Vagina (tissue), 2 donors: ENCODE data around the gene DUSP16. TPM values are rescaled to one million over a fixed set of nuclear protein-coding genes. Genes with fewer than 3 reads are reported as not detected.
A peak's percentile ranks its signal among the peaks of the same experiment; 100 is the strongest.

Source experiments
- DNase-seq, 2 donors: peaks; one replicate each; pipeline ENCODE4 v3.0.0-alpha.2; 2017; ENCODE audit errors: extremely low spot score in 2 of 2
- H3K27ac ChIP-seq: fragments of 200-600 bp; sonication (generic); one replicate; pipeline ENCODE4 v1.5.1; 2019
- H3K27me3 ChIP-seq: fragments of 200-600 bp; sonication (generic); one replicate; pipeline ENCODE4 v1.5.1; 2019
- H3K36me3 ChIP-seq, 2 donors: fragments of 200-600 bp; sonication (generic); one replicate each; pipeline ENCODE4 v1.5.1; 2017 to 2019
- H3K4me1 ChIP-seq: fragments of 200-600 bp; sonication (generic); one replicate; pipeline ENCODE4 v1.5.1; 2019
- H3K4me3 ChIP-seq, 2 donors: fragments of 200-600 bp; sonication (generic); 1 replicate in 1 of 2; 2 replicates in 1 of 2; pipeline ENCODE4 v1.5.1; 2016 to 2019
- H3K9me3 ChIP-seq: fragments of 200-600 bp; sonication (generic); one replicate; pipeline ENCODE4 v1.5.1; 2019
- POLR2A ChIP-seq, 2 donors: fragments of 450-650 bp; IDR thresholded peaks; one replicate each; pipeline ENCODE4 v1.6.1; 2017; ENCODE audit warnings: antibody characterized with exemption in 2 of 2, mild to moderate bottlenecking in 2 of 2, moderate library complexity in 2 of 2
- POLR2AphosphoS5 ChIP-seq, 2 donors: sonication (generic); formaldehyde crosslinking; IDR thresholded peaks; one replicate each; pipeline ENCODE4 v1.9.0; 2017; ENCODE audit warnings: antibody characterized with exemption in 2 of 2, mild to moderate bottlenecking in 2 of 2, low read depth in 1 of 2; ENCODE audit not compliant: insufficient read depth in 1 of 2
- intact Hi-C: fragments of 100-400 bp; cut with DNase I; formaldehyde crosslinking; loops from one replicate; pipeline ENCODE4 v1.15.1; 2023
- total RNA-seq: library from RNA; depleted of rRNA; stranded (reverse); fragments of >200 nt; gene quantifications from one replicate; pipeline ENCODE4 v1.2.3, GENCODE V29; 2016
- TF ChIP-seq, protein P1 (sequence below), 3 experiments: fragments of 450-650 bp in 2 of 3; fragments of 200-600 bp in 1 of 3; sonication (generic) in 1 of 3; IDR thresholded peaks; one replicate each; pipeline ENCODE4 v1.5.1; 2017 to 2019; ENCODE audit warnings: antibody characterized with exemption in 3 of 3, mild to moderate bottlenecking in 2 of 3, moderate library complexity in 2 of 3

Gene DUSP16
- total RNA-seq, 1 donor from 2014 or later = 30.9 TPM

DNA sequence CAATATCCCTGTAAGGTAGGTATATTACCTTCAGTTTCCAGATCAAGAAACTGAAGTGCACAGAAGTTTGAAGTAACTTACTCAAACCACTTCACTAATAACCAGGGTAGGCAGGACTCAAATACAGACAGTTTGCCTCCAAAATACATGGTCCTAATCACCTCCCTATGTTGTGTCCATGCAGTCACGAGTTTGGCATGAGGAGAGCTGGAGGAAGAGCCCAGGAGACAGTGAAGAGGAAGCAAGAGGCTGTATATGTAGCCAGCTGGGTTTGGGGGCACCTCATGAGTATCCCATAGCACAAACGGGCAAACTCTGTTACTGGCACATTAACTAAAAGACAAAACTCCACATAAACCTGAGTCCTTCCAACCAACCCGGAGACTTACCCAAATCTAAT, 79.2 kb downstream of the DUSP16 start:
- Histone ChIP-seq H3K4me1 (no peaks in the 10 kb centered on the region), H3K27ac (peak overlapping the region; percentile 12), H3K27me3 (no peaks in the 10 kb centered on the region), H3K36me3 (peaks cover 0 to 36% of the 10 kb centered on the region in 2 donors), H3K9me3 (no peaks in the 10 kb centered on the region), H3K4me3 (no peak overlapping the region)
- intact Hi-C loops = no loop called here
- DNase-seq = no peak
- TF ChIP-seq POLR2AphosphoS5 (IDR thresholded peaks at IDR 0.05; ENCODE audit: insufficient read depth in 1 of 2, low read depth in 1 of 2) (no peak), POLR2A (IDR thresholded peaks at IDR 0.05) (no peak)
- TF ChIP-seq, protein P1, sequence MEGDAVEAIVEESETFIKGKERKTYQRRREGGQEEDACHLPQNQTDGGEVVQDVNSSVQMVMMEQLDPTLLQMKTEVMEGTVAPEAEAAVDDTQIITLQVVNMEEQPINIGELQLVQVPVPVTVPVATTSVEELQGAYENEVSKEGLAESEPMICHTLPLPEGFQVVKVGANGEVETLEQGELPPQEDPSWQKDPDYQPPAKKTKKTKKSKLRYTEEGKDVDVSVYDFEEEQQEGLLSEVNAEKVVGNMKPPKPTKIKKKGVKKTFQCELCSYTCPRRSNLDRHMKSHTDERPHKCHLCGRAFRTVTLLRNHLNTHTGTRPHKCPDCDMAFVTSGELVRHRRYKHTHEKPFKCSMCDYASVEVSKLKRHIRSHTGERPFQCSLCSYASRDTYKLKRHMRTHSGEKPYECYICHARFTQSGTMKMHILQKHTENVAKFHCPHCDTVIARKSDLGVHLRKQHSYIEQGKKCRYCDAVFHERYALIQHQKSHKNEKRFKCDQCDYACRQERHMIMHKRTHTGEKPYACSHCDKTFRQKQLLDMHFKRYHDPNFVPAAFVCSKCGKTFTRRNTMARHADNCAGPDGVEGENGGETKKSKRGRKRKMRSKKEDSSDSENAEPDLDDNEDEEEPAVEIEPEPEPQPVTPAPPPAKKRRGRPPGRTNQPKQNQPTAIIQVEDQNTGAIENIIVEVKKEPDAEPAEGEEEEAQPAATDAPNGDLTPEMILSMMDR (IDR thresholded peaks at IDR 0.05) = no peak

DNA sequence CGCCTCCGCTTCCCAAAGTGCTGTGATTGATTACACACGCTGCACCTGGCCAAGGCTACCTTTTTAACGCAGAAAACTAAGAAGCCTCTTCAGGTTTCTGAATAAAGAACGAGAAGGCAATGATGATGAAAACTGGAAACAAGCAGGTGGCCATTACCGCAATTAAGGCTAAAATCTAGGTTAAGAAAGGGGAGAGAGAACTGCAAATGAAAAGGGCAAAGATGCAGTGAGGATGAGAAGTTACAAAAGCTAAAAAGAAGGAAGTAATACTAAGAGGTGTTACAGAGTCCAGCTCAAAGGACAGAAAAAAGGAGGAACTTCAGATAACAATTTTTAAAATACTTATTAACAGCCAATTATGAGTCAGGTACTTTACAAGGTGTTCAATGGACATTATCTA, 79.7 kb downstream of the DUSP16 start:
- intact Hi-C loops = no loop called here
- no peak for DNase-seq
- Histone ChIP-seq H3K27ac (peak overlapping the region; percentile 12), H3K4me1 (no peaks in the 10 kb centered on the region), H3K4me3 (no peak overlapping the region), H3K27me3 (no peaks in the 10 kb centered on the region), H3K36me3 (peaks cover 0 to 40% of the 10 kb centered on the region in 2 donors), H3K9me3 (no peaks in the 10 kb centered on the region)
- TF ChIP-seq POLR2A (IDR thresholded peaks at IDR 0.05) (no peak), POLR2AphosphoS5 (IDR thresholded peaks at IDR 0.05; ENCODE audit: insufficient read depth in 1 of 2, low read depth in 1 of 2) (no peak)
- TF ChIP-seq, protein P1 (IDR thresholded peaks at IDR 0.05) = no peak

DNA sequence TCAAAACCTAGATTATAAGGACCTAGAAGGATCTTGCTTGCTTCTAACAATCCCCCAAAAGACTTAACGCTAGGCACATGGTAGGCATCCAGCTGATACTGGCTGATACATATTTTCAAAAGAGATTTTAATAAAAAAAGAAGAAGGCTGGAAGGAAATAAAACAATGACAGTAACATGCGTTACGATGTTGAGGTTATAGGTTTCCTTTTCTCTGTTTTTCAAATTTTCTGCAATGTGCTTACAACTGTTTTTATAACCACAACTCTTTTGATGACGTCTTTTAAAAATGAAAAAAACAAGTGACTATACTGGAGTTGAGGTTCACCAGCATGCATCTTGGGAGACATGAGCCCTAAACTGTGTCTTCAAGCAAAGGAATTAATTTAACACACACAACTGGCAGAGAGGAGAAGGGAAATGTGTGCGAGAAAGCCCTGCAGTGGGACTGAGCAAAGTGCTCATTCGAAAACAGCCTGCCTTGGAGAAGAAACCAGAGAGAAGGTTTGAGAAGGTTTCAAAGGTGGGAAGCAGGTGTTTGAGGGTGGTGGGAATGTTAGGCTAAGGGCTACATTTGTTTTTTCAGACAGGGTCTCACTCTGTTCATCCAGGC, 80.4 kb downstream of the DUSP16 start:
- no peak for DNase-seq
- Histone ChIP-seq H3K4me1 (no peaks in the 10 kb centered on the region), H3K36me3 (peaks cover 0 to 47% of the 10 kb centered on the region in 2 donors), H3K27ac (peak overlapping the region; percentile 12), H3K9me3 (no peaks in the 10 kb centered on the region), H3K27me3 (no peaks in the 10 kb centered on the region), H3K4me3 (no peak overlapping the region)
- intact Hi-C loops = no loop called here
- TF ChIP-seq, protein P1 (IDR thresholded peaks at IDR 0.05) = no peak
- TF ChIP-seq POLR2AphosphoS5 (IDR thresholded peaks at IDR 0.05; ENCODE audit: insufficient read depth in 1 of 2, low read depth in 1 of 2) = no peak
- no peak for TF ChIP-seq POLR2A (IDR thresholded peaks at IDR 0.05)

DNA sequence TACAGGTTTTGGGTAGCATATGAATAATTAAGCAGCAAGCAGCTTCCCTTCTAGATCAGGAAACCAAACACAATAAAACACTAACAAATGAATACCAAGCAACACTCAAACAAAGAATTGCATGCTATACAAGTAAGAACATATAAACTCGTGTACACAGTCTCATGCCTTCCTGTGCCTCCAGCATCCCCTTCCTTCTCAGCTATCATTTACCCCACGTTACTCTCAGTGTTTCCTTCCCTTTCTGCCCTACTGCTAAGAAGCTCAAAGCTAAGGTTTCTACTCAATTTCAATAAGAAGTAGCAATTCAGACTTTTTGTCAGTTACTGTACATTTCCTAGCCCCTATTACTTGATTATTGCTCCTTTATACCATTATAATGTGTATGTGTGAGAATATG, 81.0 kb downstream of the DUSP16 start:
- H3K4me3 ChIP-seq = no peak overlapping the region
- H3K27me3 ChIP-seq = no peaks in the 10 kb centered on the region
- TF ChIP-seq, protein P1 (IDR thresholded peaks at IDR 0.05) = no peak
- TF ChIP-seq POLR2A (IDR thresholded peaks at IDR 0.05) (no peak), POLR2AphosphoS5 (IDR thresholded peaks at IDR 0.05; ENCODE audit: insufficient read depth in 1 of 2, low read depth in 1 of 2) (no peak)
- no peaks in the 10 kb centered on the region for H3K9me3 ChIP-seq
- DNase-seq = no peak
- peaks cover 0 to 49% of the 10 kb centered on the region in 2 donors for H3K36me3 ChIP-seq
- no peaks in the 10 kb centered on the region for H3K4me1 ChIP-seq
- intact Hi-C loops = no loop called here
- no peak overlapping the region for H3K27ac ChIP-seq

DNA sequence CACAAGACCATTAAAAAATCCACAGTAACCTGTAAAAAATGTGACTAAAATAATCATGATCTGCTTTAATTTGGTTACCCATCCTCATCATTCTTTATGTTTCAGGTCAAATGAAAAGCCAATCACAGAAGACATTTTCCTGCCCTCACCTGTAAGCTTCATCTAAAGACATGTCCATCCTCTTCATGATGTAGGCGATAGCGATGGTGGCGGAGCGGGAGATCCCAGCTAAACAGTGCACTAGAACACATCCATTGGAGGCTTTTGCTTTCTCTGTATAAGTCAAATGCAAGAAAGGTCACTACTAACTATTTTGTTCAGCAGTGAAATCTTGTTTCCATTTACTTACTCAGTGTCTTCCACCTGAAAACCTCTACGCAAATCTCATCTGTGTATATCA, 82.6 kb downstream of the DUSP16 start:
- TF ChIP-seq POLR2A (IDR thresholded peaks at IDR 0.05) = no peak
- TF ChIP-seq, protein P1 (IDR thresholded peaks at IDR 0.05) = no peak
- no peak for TF ChIP-seq POLR2AphosphoS5 (IDR thresholded peaks at IDR 0.05; ENCODE audit: insufficient read depth in 1 of 2, low read depth in 1 of 2)
- intact Hi-C loops = no loop called here
- no peaks in the 10 kb centered on the region for H3K27me3 ChIP-seq
- no peak overlapping the region for H3K27ac ChIP-seq
- H3K4me3 ChIP-seq = no peak overlapping the region
- H3K9me3 ChIP-seq = no peaks in the 10 kb centered on the region
- no peak for DNase-seq
- no peaks in the 10 kb centered on the region for H3K4me1 ChIP-seq
- H3K36me3 ChIP-seq = peaks cover 0 to 47% of the 10 kb centered on the region in 2 donors
